D721Med (cell line): ENCODE results near the gene MYO1C.
"Not testable (repeated sequence)": the region's sequence is repeated elsewhere in the genome, so short reads cannot be mapped to it uniquely, and the experiment has no call there.

Experiments
- DNase-seq: peaks from one replicate; pipeline ENCODE4 v3.0.0; 2011; ENCODE audit warnings: low spot score; ENCODE audit not compliant: insufficient read length
- FAIRE-seq: peaks from 2 replicates; lab custom pipeline; 2011; peaks lifted over from hg19 to GRCh38; lab: Jason Lieb, UNC
- TF ChIP-seq, protein P1 (sequence below): IDR thresholded peaks from 2 replicates; pipeline ENCODE4 v1.5.1; 2012; ENCODE audit warnings: mild to moderate bottlenecking, control low read depth; ENCODE audit not compliant: insufficient read depth; ENCODE audit errors: missing control alignments

Gene MYO1C

DNA sequence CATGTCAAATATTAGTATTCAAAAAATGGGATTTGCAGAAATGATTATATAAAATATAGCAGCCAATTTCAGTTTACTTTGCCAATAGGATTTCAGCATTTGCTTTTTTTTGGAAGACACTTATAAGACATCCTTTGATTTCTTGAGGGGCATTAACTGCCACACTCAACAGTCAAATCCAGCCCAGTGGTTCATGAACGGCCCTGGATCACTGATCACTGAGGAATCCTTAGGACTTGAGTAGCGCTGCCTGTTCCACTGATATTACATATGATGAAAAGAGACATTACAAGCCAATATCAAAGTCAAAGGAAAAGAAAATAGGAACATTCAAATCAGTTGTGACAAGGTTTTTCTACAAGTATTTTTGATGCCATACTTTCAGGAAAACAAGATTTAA is 71.5 kb downstream of the MYO1C start:
- no peak for DNase-seq

DNA sequence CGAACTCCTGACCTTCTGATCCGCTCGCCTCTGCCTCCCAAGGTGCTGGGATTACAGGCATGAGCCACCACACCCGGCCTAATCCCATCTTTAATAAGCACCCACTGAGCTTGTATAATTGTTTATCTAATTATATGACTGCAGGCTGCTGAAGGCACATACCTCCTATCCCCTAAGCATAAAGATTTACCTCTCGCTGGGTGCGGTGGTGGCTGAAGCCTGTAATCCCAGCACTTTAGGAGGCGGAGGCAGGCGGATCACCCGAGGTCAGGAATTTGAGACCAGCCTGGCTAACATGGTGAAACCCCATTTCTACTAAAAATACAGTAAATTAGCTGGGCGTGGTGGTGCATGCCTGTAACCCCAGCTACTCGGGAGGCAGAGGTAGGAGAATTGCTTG is 72.3 kb downstream of the MYO1C start:
- FAIRE-seq (no peak), DNase-seq (peak; percentile 75)
- TF ChIP-seq, protein P1, sequence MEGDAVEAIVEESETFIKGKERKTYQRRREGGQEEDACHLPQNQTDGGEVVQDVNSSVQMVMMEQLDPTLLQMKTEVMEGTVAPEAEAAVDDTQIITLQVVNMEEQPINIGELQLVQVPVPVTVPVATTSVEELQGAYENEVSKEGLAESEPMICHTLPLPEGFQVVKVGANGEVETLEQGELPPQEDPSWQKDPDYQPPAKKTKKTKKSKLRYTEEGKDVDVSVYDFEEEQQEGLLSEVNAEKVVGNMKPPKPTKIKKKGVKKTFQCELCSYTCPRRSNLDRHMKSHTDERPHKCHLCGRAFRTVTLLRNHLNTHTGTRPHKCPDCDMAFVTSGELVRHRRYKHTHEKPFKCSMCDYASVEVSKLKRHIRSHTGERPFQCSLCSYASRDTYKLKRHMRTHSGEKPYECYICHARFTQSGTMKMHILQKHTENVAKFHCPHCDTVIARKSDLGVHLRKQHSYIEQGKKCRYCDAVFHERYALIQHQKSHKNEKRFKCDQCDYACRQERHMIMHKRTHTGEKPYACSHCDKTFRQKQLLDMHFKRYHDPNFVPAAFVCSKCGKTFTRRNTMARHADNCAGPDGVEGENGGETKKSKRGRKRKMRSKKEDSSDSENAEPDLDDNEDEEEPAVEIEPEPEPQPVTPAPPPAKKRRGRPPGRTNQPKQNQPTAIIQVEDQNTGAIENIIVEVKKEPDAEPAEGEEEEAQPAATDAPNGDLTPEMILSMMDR, result no peak

More for the DNA sequence above, 71.5 kb downstream of the MYO1C start:
- FAIRE-seq, result no peak
- TF ChIP-seq, protein P1, result no peak

DNA sequence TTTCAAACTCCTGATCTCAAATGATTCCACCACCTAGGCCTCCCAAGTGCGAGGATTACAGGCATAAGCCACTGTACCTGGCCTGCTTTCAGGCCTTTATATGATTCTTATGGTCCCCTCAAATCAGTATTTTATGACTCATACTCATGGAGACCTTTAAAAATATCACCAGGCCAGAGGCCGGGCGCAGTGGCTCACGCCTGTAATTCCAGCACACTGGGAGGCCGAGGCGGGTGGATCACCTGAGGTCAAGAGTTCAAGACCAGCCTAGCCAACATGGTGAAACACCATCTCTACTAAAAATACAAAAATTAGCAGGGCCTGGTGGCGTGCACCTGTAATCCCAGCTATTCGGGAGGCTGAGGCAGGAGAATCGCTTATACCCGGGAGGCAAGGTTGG is 74.0 kb downstream of the MYO1C start:
- not testable (repeated sequence) for FAIRE-seq, DNase-seq

DNA sequence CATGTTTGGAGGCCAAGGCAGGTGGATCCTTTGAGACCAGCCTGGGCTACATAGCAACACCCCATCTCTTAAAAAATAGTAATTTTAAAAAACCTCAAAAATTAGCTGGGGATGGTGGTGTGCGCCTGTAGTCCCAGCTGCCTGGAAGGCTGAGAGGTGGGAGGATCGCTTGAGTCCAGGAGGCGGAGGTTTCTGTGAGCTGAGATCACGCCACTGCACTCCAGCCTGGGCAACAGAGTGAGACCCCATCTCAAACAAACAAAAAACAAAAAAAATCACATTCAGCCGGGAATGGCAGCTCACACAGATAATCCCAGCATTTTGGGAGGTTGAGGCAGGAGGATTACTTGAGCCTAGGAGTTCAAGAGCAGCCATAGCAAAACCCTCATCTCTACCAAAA is 76.1 kb downstream of the MYO1C start:
- TF ChIP-seq, protein P1, result no peak
- DNase-seq (no peak), FAIRE-seq (no peak)

DNA sequence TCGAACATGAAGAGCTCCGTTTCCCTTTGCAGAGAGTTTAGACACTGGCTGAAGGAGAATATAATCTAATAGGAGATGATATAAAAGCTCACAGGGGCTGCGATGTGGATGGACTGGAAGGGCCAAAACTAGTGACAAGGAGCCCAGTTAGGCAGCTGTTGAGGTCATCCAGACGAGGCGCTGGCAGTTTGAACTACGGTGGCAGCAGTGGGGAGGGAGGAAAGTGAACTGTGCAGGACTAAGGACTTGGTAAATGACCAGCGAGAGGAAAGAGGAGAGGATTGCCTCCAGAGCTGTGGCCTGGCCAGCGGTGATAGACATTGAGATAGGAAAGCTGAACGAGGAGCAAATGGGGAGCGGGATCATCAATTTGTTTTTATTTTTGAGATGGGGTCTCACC is 77.9 kb downstream of the MYO1C start:
- no peak for FAIRE-seq
- no peak for DNase-seq
- TF ChIP-seq, protein P1, result no peak
